Measurements from ENCODE around the gene CD300C. TPM values are rescaled to one million over a fixed set of nuclear protein-coding genes. Genes with fewer than 3 reads are reported as not detected.
"Not testable (repeated sequence)": the region's sequence is repeated elsewhere in the genome, so short reads cannot be mapped to it uniquely, and the experiment has no call there.

CD300C gene
- total RNA-seq, 1 donor from 2014 or later: 0.06 TPM

GRCh38 chr17:74561586-74561985 is 15.7 kb upstream of the CD300C start:
- TF ChIP-seq CTCF (conservative IDR thresholded peaks at IDR 0.05; ENCODE audit: low read depth, low read length): no peak
- no peak overlapping the region for H3K4me3 ChIP-seq (ENCODE audit: low read depth, low read length)
- DNase-seq (ENCODE audit: low read depth): no peak

GRCh38 chr17:74558882-74559519 is 13.1 kb upstream of the CD300C start:
- DNase-seq (ENCODE audit: low read depth): no peak
- no peak overlapping the region for H3K4me3 ChIP-seq (ENCODE audit: low read depth, low read length)
- TF ChIP-seq CTCF (conservative IDR thresholded peaks at IDR 0.05; ENCODE audit: low read depth, low read length): no peak

- not testable (repeated sequence) for H3K4me3 ChIP-seq (ENCODE audit: low read depth, low read length); DNase-seq (ENCODE audit: low read depth)
Measured at GRCh38 chr17:74558402-74558801, 12.5 kb upstream of the CD300C start.

- H3K4me3 ChIP-seq (ENCODE audit: low read depth, low read length): no peak overlapping the region
- no peak for TF ChIP-seq CTCF (conservative IDR thresholded peaks at IDR 0.05; ENCODE audit: low read depth, low read length)
- DNase-seq (ENCODE audit: low read depth): no peak
Measured at GRCh38 chr17:74555427-74555940, 9.6 kb upstream of the CD300C start.

- DNase-seq (ENCODE audit: low read depth): no peak
- no peak for TF ChIP-seq CTCF (conservative IDR thresholded peaks at IDR 0.05; ENCODE audit: low read depth, low read length)
- no peak overlapping the region for H3K4me3 ChIP-seq (ENCODE audit: low read depth, low read length)
Measured at GRCh38 chr17:74554909-74555308, 9.0 kb upstream of the CD300C start.

- no peak for TF ChIP-seq CTCF (conservative IDR thresholded peaks at IDR 0.05; ENCODE audit: low read depth, low read length)
- no peak overlapping the region for H3K4me3 ChIP-seq (ENCODE audit: low read depth, low read length)
- DNase-seq (ENCODE audit: low read depth): no peak
Measured at GRCh38 chr17:74552037-74552436, 6.1 kb upstream of the CD300C start.

GRCh38 chr17:74550602-74551001 is 4.7 kb upstream of the CD300C start:
- no peak for DNase-seq (ENCODE audit: low read depth)
- no peak for TF ChIP-seq CTCF (conservative IDR thresholded peaks at IDR 0.05; ENCODE audit: low read depth, low read length)
- no peak overlapping the region for H3K4me3 ChIP-seq (ENCODE audit: low read depth, low read length)
